ENCODE measurements around the gene GZF1. TPM values are rescaled to one million over a fixed set of nuclear protein-coding genes. Genes with fewer than 3 reads are reported as not detected.

The GZF1 gene
- total RNA-seq, 1 donor from 2014 or later: 14.8 TPM

DNA sequence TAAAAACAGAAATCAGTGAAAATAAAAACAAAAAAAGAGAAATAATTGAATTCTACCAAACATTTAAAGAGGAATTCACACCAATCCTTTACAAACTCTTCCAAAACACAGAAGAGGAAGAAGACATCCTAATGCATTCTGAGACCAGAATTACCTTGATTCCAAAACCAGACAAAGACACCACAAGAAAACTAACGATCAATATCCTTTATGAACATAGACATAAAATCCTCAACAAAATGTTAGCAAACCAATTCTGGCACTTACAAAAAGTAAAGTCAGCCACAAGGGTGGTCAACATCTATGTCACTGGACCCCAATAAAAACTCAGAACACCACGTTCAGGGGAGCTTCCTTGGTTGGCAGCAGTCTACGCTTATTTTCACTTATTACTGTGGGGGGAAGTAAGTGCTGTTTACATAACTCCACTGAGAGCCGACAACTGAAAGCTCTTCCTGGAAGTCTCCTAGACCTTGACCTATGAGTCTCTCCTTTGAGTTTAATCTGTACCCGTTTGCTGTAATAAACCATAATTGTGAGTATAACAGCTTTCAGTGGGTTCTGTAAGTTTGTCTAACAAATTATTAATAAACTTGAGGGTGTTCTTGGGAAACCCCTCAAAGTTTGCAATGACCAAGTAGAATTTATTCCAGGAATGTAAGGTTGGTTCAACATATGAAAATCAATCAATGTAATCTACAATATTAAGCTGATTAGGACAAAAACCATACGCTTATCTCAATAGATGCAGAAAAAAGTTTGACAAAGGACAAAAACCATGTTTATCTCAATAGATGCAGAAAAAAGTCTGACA lies 24.5 kb downstream of the GZF1 start:
- Histone ChIP-seq H3K36me3 (peaks cover 30% of the 10 kb centered on the region), H3K4me1 (no peaks in the 10 kb centered on the region), H3K27ac (no peak overlapping the region), H3K27me3 (ENCODE audit: low read depth) (no peaks in the 10 kb centered on the region), H3K4me3 (no peak overlapping the region), H3K9me3 (no peaks in the 10 kb centered on the region)
- intact Hi-C loops (cut with DNase I): no loop called here
- DNase-seq: no peak
- TF ChIP-seq, protein P1, sequence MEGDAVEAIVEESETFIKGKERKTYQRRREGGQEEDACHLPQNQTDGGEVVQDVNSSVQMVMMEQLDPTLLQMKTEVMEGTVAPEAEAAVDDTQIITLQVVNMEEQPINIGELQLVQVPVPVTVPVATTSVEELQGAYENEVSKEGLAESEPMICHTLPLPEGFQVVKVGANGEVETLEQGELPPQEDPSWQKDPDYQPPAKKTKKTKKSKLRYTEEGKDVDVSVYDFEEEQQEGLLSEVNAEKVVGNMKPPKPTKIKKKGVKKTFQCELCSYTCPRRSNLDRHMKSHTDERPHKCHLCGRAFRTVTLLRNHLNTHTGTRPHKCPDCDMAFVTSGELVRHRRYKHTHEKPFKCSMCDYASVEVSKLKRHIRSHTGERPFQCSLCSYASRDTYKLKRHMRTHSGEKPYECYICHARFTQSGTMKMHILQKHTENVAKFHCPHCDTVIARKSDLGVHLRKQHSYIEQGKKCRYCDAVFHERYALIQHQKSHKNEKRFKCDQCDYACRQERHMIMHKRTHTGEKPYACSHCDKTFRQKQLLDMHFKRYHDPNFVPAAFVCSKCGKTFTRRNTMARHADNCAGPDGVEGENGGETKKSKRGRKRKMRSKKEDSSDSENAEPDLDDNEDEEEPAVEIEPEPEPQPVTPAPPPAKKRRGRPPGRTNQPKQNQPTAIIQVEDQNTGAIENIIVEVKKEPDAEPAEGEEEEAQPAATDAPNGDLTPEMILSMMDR (IDR thresholded peaks at IDR 0.05): no peak
- no peak for ATAC-seq

DNA sequence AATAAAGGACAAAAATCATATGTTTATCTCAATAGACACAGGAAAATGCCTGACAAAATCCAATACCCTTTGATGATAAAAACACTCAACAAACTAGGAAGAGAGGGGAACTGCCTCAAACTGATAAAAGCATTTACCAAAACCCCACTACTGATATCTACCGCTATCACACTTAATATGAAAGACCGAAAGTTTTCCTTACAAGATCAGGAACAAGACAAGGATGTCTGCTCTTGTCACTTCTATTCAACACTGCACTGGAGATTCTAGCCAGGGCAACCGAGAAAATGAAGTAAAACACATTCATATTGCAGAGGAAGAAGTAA lies 25.1 kb downstream of the GZF1 start:
- ATAC-seq (no peak), DNase-seq (no peak)
- Histone ChIP-seq H3K27me3 (ENCODE audit: low read depth) (no peaks in the 10 kb centered on the region), H3K36me3 (peaks cover 33% of the 10 kb centered on the region), H3K4me3 (no peak overlapping the region), H3K4me1 (no peaks in the 10 kb centered on the region), H3K27ac (no peak overlapping the region), H3K9me3 (no peaks in the 10 kb centered on the region)
- intact Hi-C loops (cut with DNase I): no loop called here
- TF ChIP-seq, protein P1 (IDR thresholded peaks at IDR 0.05): no peak

DNA sequence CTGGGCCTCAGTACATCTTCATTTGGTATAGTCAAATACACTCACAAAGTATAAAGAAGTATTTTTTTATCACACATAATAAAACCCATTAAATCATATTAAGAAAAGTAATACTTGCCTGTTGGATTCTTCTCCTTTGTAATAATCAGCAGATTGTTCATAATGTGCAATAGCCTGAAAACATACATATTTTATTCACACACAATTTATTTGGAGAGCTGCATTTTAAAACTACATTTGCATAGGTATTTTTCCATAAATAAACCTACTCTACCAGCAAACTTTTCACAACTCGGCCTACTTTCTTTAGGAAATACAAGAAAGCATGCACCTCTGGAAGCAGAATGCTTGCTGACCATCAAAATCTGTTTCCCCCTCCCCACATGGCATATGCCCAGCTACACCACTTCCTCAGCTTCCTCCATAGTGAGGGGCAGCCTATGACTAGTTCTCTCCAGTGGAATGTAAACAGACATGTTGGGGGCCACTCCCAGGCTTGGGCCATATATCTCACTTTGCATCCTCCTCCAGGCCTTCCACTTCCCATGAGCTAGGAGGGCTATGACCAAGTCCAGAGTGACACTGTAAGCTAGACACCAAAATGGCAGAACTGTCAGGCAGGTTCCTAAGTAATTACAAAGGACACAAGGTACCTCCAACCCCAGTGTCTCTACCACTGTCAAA lies 28.3 kb downstream of the GZF1 start:
- intact Hi-C loops (cut with DNase I): no loop called here
- no peaks in the 10 kb centered on the region for H3K27me3 ChIP-seq (ENCODE audit: low read depth)
- peaks cover 62% of the 10 kb centered on the region for H3K36me3 ChIP-seq
- H3K4me3 ChIP-seq: no peak overlapping the region
- no peak overlapping the region for H3K27ac ChIP-seq
- H3K4me1 ChIP-seq: no peaks in the 10 kb centered on the region
- TF ChIP-seq, protein P1 (IDR thresholded peaks at IDR 0.05): no peak
- H3K9me3 ChIP-seq: no peaks in the 10 kb centered on the region
- DNase-seq (no peak), ATAC-seq (no peak)

DNA sequence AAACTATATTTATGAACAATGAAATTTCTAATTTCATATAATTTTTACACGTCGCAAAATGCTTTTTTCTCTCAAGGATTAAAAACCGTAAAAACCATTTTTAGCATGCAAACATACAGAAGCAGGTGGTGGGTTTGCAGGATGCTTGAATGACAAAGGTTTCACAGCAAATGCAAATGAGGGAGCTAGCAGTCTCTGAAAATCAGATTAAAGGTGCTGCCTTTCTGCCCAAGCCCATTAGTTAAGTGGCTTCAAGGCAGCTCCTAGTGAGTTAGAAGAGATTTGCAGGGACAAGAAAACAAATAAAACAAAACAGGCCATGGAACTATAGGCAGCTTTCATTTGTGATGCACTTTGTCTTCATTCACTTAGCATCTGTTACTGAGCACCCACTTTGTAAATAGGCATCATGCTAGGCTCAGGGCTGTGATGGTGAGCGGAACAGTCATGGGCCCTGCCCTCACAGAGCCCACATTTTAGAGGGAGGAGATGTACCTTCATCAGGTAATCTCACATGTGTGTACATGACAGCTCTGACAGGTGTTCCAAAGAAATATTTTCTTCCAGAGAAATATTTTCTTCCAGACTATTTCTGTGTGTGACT lies 29.8 kb downstream of the GZF1 start:
- no peak overlapping the region for H3K4me3 ChIP-seq
- peaks cover 62% of the 10 kb centered on the region for H3K36me3 ChIP-seq
- H3K27ac ChIP-seq: no peak overlapping the region
- no peak for DNase-seq
- ATAC-seq: no peak
- no peaks in the 10 kb centered on the region for H3K9me3 ChIP-seq
- intact Hi-C loops (cut with DNase I): no loop called here
- no peaks in the 10 kb centered on the region for H3K27me3 ChIP-seq (ENCODE audit: low read depth)
- no peaks in the 10 kb centered on the region for H3K4me1 ChIP-seq
- TF ChIP-seq, protein P1 (IDR thresholded peaks at IDR 0.05): no peak

DNA sequence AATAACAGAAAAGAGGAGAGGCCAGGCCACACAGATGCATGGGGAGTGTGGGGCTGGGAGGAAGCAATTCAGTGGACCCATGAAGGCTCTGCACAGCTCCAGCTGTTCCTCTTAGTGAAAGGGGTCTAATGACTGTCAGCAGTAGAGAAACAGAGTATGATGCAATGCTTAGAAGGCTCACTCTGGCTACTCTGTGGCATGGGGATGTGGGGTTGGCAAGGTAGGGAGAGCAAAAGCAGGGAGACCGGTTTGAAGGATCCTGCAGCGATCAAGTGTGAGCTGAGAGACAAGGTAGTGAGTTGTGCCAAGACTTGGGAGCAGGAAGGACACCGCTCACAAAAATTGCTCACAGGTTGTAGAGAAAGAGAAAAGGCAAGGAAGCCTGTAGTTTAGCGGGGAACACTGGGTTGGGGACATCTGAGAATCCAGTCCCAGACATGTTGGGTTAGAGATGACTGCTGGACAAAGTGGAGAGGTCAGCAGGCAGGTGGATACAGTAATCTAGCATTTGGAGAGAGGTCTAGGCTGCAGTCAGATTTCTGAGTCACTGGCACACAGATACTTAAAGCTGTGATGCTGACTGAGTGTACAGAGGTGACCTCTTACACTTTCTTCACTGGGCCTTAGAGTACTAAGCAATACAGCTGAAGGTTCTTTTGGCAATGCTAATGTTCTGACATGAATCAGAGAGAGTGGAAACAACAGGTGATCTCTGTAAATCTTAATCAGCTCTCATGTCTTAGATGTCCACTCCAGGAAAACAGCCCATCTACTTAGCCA lies 32.2 kb downstream of the GZF1 start:
- TF ChIP-seq, protein P1 (IDR thresholded peaks at IDR 0.05): no peak
- no peaks in the 10 kb centered on the region for H3K4me1 ChIP-seq
- ATAC-seq (peak; percentile 69 to 82), DNase-seq (no peak)
- H3K36me3 ChIP-seq: peaks cover 48% of the 10 kb centered on the region
- H3K4me3 ChIP-seq: no peak overlapping the region
- no peaks in the 10 kb centered on the region for H3K27me3 ChIP-seq (ENCODE audit: low read depth)
- no peak overlapping the region for H3K27ac ChIP-seq
- H3K9me3 ChIP-seq: no peaks in the 10 kb centered on the region
- intact Hi-C loops (cut with DNase I): no loop called here

Data from lower lobe of right lung (tissue), 2 donors.